Osteoblast (primary cell): ENCODE data around the gene FURIN. TPM values are rescaled to one million over a fixed set of nuclear protein-coding genes. Genes with fewer than 3 reads are reported as not detected.

Source experiments
- DNase-seq: peaks from one replicate; pipeline ENCODE4 v3.0.0; 2011; ENCODE audit warnings: low spot score, mixed read lengths; ENCODE audit not compliant: insufficient read length; ENCODE audit errors: missing footprints
- H2AFZ ChIP-seq: 2 replicates; pipeline ENCODE4 v1.6.0; 2011; ENCODE audit warnings: mild to moderate bottlenecking, low read length
- H3K27ac ChIP-seq: 2 replicates; pipeline ENCODE4 v1.5.1; 2011; ENCODE audit warnings: mild to moderate bottlenecking, low read depth, low read length, moderate library complexity
- H3K27me3 ChIP-seq: 2 replicates; pipeline ENCODE4 v1.6.0; 2012; ENCODE audit warnings: mild to moderate bottlenecking, control low read depth, inconsistent platforms, low read length, moderate library complexity; ENCODE audit not compliant: insufficient read depth
- H3K36me3 ChIP-seq: 2 replicates; pipeline ENCODE4 v1.5.1; 2011; ENCODE audit warnings: mild to moderate bottlenecking, low read length, control low read depth, moderate library complexity; ENCODE audit not compliant: insufficient read depth
- H3K4me1 ChIP-seq: 2 replicates; pipeline ENCODE4 v1.5.1; 2011; ENCODE audit warnings: mild to moderate bottlenecking, low read length, control low read depth, moderate library complexity; ENCODE audit not compliant: insufficient read depth
- H3K4me2 ChIP-seq: 2 replicates; pipeline ENCODE4 v1.6.0; 2011; ENCODE audit warnings: mild to moderate bottlenecking, low read length; ENCODE audit not compliant: insufficient read depth
- H3K4me3 ChIP-seq: fragments of 200-600 bp; sonication (generic); 3 replicates; pipeline ENCODE4 v1.5.1; 2012; ENCODE audit warnings: mild to moderate bottlenecking, low read length, inconsistent platforms; ENCODE audit not compliant: insufficient read depth
- H3K79me2 ChIP-seq: 2 replicates; pipeline ENCODE4 v1.6.0; 2012; ENCODE audit warnings: mild to moderate bottlenecking, low read length, control low read depth, inconsistent platforms; ENCODE audit not compliant: insufficient read depth
- H3K9me3 ChIP-seq: 2 replicates; pipeline ENCODE4 v1.5.1; 2011; ENCODE audit warnings: low read depth, low read length, control low read depth
- H4K20me1 ChIP-seq: 2 replicates; pipeline ENCODE4 v1.6.0; 2012; ENCODE audit warnings: mild to moderate bottlenecking, low read length, control low read depth; ENCODE audit not compliant: insufficient read depth
- CTCF ChIP-seq: IDR thresholded peaks from 2 replicates; pipeline ENCODE4 v1.5.1; 2011; ENCODE audit warnings: mild to moderate bottlenecking, low read depth, low read length, moderate library complexity; ENCODE audit errors: extremely low read depth
- total RNA-seq: library from RNA; depleted of rRNA; stranded (reverse); fragments of >200 nt; gene quantifications from 2 replicates; pipeline ENCODE4 v1.2.3, GENCODE V29; 2012

Gene FURIN
- total RNA-seq, 1 donor = 39.1 TPM

GRCh38 chr15:90929246-90930019 lies 61.0 kb downstream of the FURIN start:
- H3K36me3 ChIP-seq = no peaks in the 10 kb centered on the region
- peak; percentile 26 for DNase-seq
- TF ChIP-seq CTCF = no peak
- peak overlapping the region; percentile 92 for H3K4me2 ChIP-seq
- H3K4me3 ChIP-seq = peak overlapping the region; percentile 88
- H2AFZ ChIP-seq = peak overlapping the region; percentile 97
- H3K79me2 ChIP-seq = peaks cover 4% of the 10 kb centered on the region
- no peaks in the 10 kb centered on the region for H3K9me3 ChIP-seq
- H3K27me3 ChIP-seq = no peaks in the 10 kb centered on the region
- H3K4me1 ChIP-seq = peaks cover 20% of the 10 kb centered on the region
- peak overlapping the region; percentile 87 for H3K27ac ChIP-seq
- no peaks in the 10 kb centered on the region for H4K20me1 ChIP-seq

- no peaks in the 10 kb centered on the region for H3K27me3 ChIP-seq
- H3K4me1 ChIP-seq = peaks cover 29% of the 10 kb centered on the region
- peak overlapping the region; percentile 100 for H3K4me2 ChIP-seq
- peak overlapping the region; percentile 88 for H3K4me3 ChIP-seq
- no peaks in the 10 kb centered on the region for H3K36me3 ChIP-seq
- no peak overlapping the region for H2AFZ ChIP-seq
- H3K27ac ChIP-seq = peak overlapping the region; percentile 87
- H3K9me3 ChIP-seq = no peaks in the 10 kb centered on the region
- peaks cover 12% of the 10 kb centered on the region for H3K79me2 ChIP-seq
- H4K20me1 ChIP-seq = no peaks in the 10 kb centered on the region
- no peak for TF ChIP-seq CTCF
- peak; percentile 72 for DNase-seq
Observed at GRCh38 chr15:90930861-90931574, 62.6 kb downstream of the FURIN start.

- H3K4me1 ChIP-seq = peaks cover 33% of the 10 kb centered on the region
- H3K27ac ChIP-seq = peak overlapping the region; percentile 62
- H3K9me3 ChIP-seq = no peaks in the 10 kb centered on the region
- peak overlapping the region; percentile 92 for H2AFZ ChIP-seq
- peaks cover 2% of the 10 kb centered on the region for H3K36me3 ChIP-seq
- no peaks in the 10 kb centered on the region for H4K20me1 ChIP-seq
- H3K79me2 ChIP-seq = peaks cover 17% of the 10 kb centered on the region
- peak overlapping the region; percentile 91 for H3K4me3 ChIP-seq
- no peaks in the 10 kb centered on the region for H3K27me3 ChIP-seq
- no peak for DNase-seq
- no peak for TF ChIP-seq CTCF
- H3K4me2 ChIP-seq = peak overlapping the region; percentile 100
Observed at GRCh38 chr15:90931575-90931827, 63.1 kb downstream of the FURIN start.
